Neural progenitor cell (in vitro differentiated cells): Measurements from ENCODE around the gene CSNK2A3.

ENCODE experiments used
- EZH2 ChIP-seq: fragments of 200-600 bp; sonication (generic); IDR thresholded peaks from 2 replicates; pipeline ENCODE4 v1.6.1; 2017; ENCODE audit warnings: antibody characterized with exemption, mild to moderate bottlenecking, moderate library complexity
- TF ChIP-seq, protein P1 (sequence below): fragments of 200-600 bp; sonication (generic); IDR thresholded peaks from 2 replicates; pipeline ENCODE4 v1.5.1; 2017; ENCODE audit warnings: antibody characterized with exemption, mild to moderate bottlenecking

- TF ChIP-seq, protein P1, sequence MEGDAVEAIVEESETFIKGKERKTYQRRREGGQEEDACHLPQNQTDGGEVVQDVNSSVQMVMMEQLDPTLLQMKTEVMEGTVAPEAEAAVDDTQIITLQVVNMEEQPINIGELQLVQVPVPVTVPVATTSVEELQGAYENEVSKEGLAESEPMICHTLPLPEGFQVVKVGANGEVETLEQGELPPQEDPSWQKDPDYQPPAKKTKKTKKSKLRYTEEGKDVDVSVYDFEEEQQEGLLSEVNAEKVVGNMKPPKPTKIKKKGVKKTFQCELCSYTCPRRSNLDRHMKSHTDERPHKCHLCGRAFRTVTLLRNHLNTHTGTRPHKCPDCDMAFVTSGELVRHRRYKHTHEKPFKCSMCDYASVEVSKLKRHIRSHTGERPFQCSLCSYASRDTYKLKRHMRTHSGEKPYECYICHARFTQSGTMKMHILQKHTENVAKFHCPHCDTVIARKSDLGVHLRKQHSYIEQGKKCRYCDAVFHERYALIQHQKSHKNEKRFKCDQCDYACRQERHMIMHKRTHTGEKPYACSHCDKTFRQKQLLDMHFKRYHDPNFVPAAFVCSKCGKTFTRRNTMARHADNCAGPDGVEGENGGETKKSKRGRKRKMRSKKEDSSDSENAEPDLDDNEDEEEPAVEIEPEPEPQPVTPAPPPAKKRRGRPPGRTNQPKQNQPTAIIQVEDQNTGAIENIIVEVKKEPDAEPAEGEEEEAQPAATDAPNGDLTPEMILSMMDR = no peak
- no peak for TF ChIP-seq EZH2
Measured at GRCh38 chr11:11373934-11374333, 20.9 kb upstream of the CSNK2A3 start.
